Measurements from ENCODE around the gene CCN6. TPM values are rescaled to one million over a fixed set of nuclear protein-coding genes. Genes with fewer than 3 reads are reported as not detected.

CCN6 gene
- total RNA-seq, 1 experiment from 2014 or later = not detected

GRCh38 chr6:112049996-112050395 is 3.9 kb upstream of the CCN6 start:
- no peak overlapping the region for H2BK5ac ChIP-seq (ENCODE audit: insufficient read length, low read length)
- H3K9ac ChIP-seq (ENCODE audit: extremely low read depth, insufficient read length, low read length) = no peak overlapping the region
- no peak overlapping the region for H3K14ac ChIP-seq (ENCODE audit: insufficient read depth, low read length)
- Mint-ChIP-seq H3K9me3 (peaks cover 4 to 7% of the 10 kb centered on the region in 2 experiments; a peak in 3 of 5 replicates), H3K27me3 (ENCODE audit: low read depth) (0 out of 2 replicates have a peak, but pooled peaks cover 1% of the 10 kb centered on the region), H3K36me3 (ENCODE audit: insufficient read depth in 1 of 3, low read depth in 3 of 3) (peaks cover 0 to 7% (median 0%) of the 10 kb centered on the region in 3 experiments; a peak in 2 of 7 replicates), H3K4me1 (no peaks in the 10 kb centered on the region), H3K27ac (no peak overlapping the region), H3K4me3 (no peak overlapping the region)
- H3K27ac ChIP-seq (ENCODE audit: insufficient read length, low read depth, low read length) = no peak overlapping the region
- no peaks in the 10 kb centered on the region for H3K27me3 ChIP-seq (ENCODE audit: insufficient read depth, low read length)
- no peak overlapping the region for H3K18ac ChIP-seq (ENCODE audit: insufficient read length, low read depth, low read length)
- H2AK5ac ChIP-seq (ENCODE audit: insufficient read length, low read length) = no peak overlapping the region
- no peak overlapping the region for H3T11ph ChIP-seq (ENCODE audit: low read length)
- no peak overlapping the region for H2BK15ac ChIP-seq (ENCODE audit: low read depth, low read length)
- H2BK120ac ChIP-seq (ENCODE audit: low read depth, low read length, poor library complexity, severe bottlenecking) = no peak overlapping the region
- H3K9me3 ChIP-seq (ENCODE audit: control insufficient read depth, low read depth, low read length) = no peaks in the 10 kb centered on the region
- no peak for DNase-seq
- no peaks in the 10 kb centered on the region for H3K79me1 ChIP-seq (ENCODE audit: insufficient read depth, low read depth, low read length, poor library complexity, severe bottlenecking)
- no peaks in the 10 kb centered on the region for H3K4me1 ChIP-seq (ENCODE audit: insufficient read depth, low read length)
- no peak overlapping the region for H4K5ac ChIP-seq (ENCODE audit: insufficient read length, low read depth, low read length)
- no peaks in the 10 kb centered on the region for H4K20me1 ChIP-seq (ENCODE audit: control insufficient read depth, insufficient read depth, insufficient read length)
- no peak overlapping the region for H2BK12ac ChIP-seq (ENCODE audit: insufficient read length, low read depth, low read length)
- peaks cover 2% of the 10 kb centered on the region for H3K23me2 ChIP-seq (ENCODE audit: insufficient read length, low read depth, low read length, poor library complexity, severe bottlenecking)
- no peak overlapping the region for H3K56ac ChIP-seq (ENCODE audit: insufficient read length, low read depth, low read length)
- no peak overlapping the region for H4K91ac ChIP-seq (ENCODE audit: insufficient read length, low read depth, low read length)
- H2AFZ ChIP-seq (ENCODE audit: low read length) = no peak overlapping the region
- no peaks in the 10 kb centered on the region for H3K79me2 ChIP-seq (ENCODE audit: insufficient read depth, low read length)
- WGBS (ENCODE audit: extremely low coverage, insufficient read length, low lambda C conversion rate) = no CpG with 5 or more reads among the region's 7 CpGs
- H4K8ac ChIP-seq (replicated peaks; ENCODE audit: insufficient read length, low read depth, low read length) = no peak overlapping the region
- no peak overlapping the region for H3K4ac ChIP-seq (ENCODE audit: low read depth, low read length)
- H3K23ac ChIP-seq (ENCODE audit: insufficient read length, low read depth, low read length) = no peak overlapping the region
- no peak overlapping the region for H2BK20ac ChIP-seq (ENCODE audit: low read depth, low read length, poor library complexity, severe bottlenecking)
- TF ChIP-seq CTCF (conservative IDR thresholded peaks at IDR 0.05) = no peak
- no peak overlapping the region for H3K4me2 ChIP-seq (ENCODE audit: insufficient read depth, insufficient read length, low read length)
